ENCODE results near the gene ACTN3. TPM values are rescaled to one million over a fixed set of nuclear protein-coding genes. Genes with fewer than 3 reads are reported as not detected.
"Not testable (repeated sequence)": the region's sequence is repeated elsewhere in the genome, so short reads cannot be mapped to it uniquely, and the experiment has no call there.

The ACTN3 gene
- polyA plus RNA-seq, 4 donors = 0.01 to 0.19 TPM; not detected in 2

DNA sequence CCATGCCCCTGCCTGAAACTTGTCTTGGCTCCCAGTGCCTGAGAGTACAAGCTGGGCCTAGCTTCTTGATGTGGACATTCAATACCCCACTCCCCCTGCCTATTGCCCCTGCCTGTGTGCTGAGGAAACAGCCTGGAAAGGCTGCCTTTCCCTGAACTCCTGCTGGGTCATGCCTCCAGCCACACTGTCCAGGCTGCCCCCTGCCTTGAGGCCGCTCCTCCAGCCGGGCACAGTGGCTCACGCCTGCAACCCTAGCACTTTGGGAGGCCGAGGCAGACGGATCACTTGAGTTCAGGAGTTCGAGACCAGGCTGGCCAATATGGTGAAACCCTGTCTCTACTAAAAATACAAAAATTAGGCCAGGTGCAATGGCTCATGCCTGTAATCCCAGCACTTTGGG lies 56.4 kb downstream of the ACTN3 start:
- Histone ChIP-seq H3K36me3 (ENCODE audit: control insufficient read depth in 3 of 3, insufficient read depth in 2 of 3, low read depth in 1 of 3, low read length in 3 of 3) (peaks cover 2 to 62% (median 7%) of the 10 kb centered on the region in 3 donors), H3K27me3 (ENCODE audit: control insufficient read depth in 3 of 3, insufficient read depth in 3 of 3, low read length in 3 of 3) (no peaks in the 10 kb centered on the region), H3K4me3 (ENCODE audit: low read depth in 1 of 3, low read length in 3 of 3) (no peak overlapping the region), H3K4me1 (ENCODE audit: control insufficient read depth in 3 of 3, insufficient read depth in 2 of 3, low read depth in 1 of 3, low read length in 2 of 3) (peaks cover 0 to 3% (median 0%) of the 10 kb centered on the region in 3 donors), H3K9me3 (ENCODE audit: control insufficient read depth in 2 of 2, insufficient read depth in 1 of 2, low read depth in 1 of 2, low read length in 1 of 2) (no peaks in the 10 kb centered on the region), H3K27ac (ENCODE audit: low read depth in 1 of 3, low read length in 2 of 3) (no peak overlapping the region)
- DNase-seq (no peak), FAIRE-seq (no peak)
- 92 to 97% (median 95%) methylated on average over 6 of the region's 6 CpGs for WGBS, 3 donors

DNA sequence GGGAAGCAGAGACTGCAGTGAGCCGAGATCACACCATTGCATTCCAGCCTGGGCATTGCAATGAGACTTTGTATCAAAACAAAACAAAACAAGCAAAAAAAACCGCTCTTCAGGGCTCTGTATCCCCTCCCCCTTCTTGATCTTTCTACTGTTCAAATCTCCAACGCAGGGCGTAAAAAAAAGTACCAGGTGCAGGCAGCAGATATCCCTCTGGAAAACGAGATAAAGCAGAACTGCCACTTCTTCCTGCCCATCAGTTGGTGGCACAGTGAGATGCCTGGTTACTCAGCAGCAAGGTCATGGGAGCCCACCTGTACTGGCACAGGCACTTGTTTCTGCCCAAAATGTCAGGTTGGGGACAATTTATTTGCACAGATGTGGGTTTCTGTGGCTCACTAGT lies 57.5 kb downstream of the ACTN3 start:
- H3K36me3 ChIP-seq (ENCODE audit: control insufficient read depth in 3 of 3, insufficient read depth in 2 of 3, low read depth in 1 of 3, low read length in 3 of 3) = peaks cover 2 to 58% (median 7%) of the 10 kb centered on the region in 3 donors
- H3K27me3 ChIP-seq (ENCODE audit: control insufficient read depth in 3 of 3, insufficient read depth in 3 of 3, low read length in 3 of 3) = no peaks in the 10 kb centered on the region
- peaks cover 0 to 3% (median 0%) of the 10 kb centered on the region in 3 donors for H3K4me1 ChIP-seq (ENCODE audit: control insufficient read depth in 3 of 3, insufficient read depth in 2 of 3, low read depth in 1 of 3, low read length in 2 of 3)
- no peak overlapping the region for H3K27ac ChIP-seq (ENCODE audit: low read depth in 1 of 3, low read length in 2 of 3)
- WGBS, 3 donors = 17 to 64% (median 45%) methylated on average over 5 of the region's 5 CpGs
- H3K9me3 ChIP-seq (ENCODE audit: control insufficient read depth in 2 of 2, insufficient read depth in 1 of 2, low read depth in 1 of 2, low read length in 1 of 2) = no peaks in the 10 kb centered on the region
- FAIRE-seq (no peak), DNase-seq (no peak)
- H3K4me3 ChIP-seq (ENCODE audit: low read depth in 1 of 3, low read length in 3 of 3) = no peak overlapping the region

DNA sequence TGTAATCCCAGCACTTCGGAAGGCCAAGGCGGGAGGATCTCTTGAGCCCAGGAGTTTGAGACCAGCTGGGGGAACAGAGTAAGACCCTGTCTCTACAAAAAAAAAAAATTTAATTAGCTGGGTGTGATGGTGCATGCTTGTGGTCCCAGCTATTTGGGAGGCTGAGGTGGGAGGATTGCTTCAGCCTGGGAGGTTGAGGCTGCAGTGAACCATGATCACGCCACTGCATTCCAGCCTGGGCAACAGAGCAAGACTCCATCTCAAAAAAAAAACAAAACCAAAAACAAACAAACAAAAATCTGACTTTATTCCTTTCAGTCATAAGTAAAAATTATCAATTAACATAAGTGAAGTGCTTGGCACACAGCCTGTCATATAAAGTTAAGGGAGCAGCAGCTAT lies 59.9 kb downstream of the ACTN3 start:
- not testable (repeated sequence) for FAIRE-seq; DNase-seq; H3K27me3 ChIP-seq (ENCODE audit: control insufficient read depth in 3 of 3, insufficient read depth in 3 of 3, low read length in 3 of 3); H3K4me1 ChIP-seq (ENCODE audit: control insufficient read depth in 3 of 3, insufficient read depth in 2 of 3, low read depth in 1 of 3, low read length in 2 of 3); H3K4me3 ChIP-seq (ENCODE audit: low read depth in 1 of 3, low read length in 3 of 3); H3K9me3 ChIP-seq (ENCODE audit: control insufficient read depth in 2 of 2, insufficient read depth in 1 of 2, low read depth in 1 of 2, low read length in 1 of 2)
- WGBS, 3 donors = 77 to 94% (median 92%) methylated on average over 3 of the region's 3 CpGs
- peaks cover 0 to 39% (median 2%) of the 10 kb centered on the region in 3 donors for H3K36me3 ChIP-seq (ENCODE audit: control insufficient read depth in 3 of 3, insufficient read depth in 2 of 3, low read depth in 1 of 3, low read length in 3 of 3)
- H3K27ac ChIP-seq (ENCODE audit: low read depth in 1 of 3, low read length in 2 of 3) = peak overlapping the region in 2 of 3 donors; percentile 16 to 80

DNA sequence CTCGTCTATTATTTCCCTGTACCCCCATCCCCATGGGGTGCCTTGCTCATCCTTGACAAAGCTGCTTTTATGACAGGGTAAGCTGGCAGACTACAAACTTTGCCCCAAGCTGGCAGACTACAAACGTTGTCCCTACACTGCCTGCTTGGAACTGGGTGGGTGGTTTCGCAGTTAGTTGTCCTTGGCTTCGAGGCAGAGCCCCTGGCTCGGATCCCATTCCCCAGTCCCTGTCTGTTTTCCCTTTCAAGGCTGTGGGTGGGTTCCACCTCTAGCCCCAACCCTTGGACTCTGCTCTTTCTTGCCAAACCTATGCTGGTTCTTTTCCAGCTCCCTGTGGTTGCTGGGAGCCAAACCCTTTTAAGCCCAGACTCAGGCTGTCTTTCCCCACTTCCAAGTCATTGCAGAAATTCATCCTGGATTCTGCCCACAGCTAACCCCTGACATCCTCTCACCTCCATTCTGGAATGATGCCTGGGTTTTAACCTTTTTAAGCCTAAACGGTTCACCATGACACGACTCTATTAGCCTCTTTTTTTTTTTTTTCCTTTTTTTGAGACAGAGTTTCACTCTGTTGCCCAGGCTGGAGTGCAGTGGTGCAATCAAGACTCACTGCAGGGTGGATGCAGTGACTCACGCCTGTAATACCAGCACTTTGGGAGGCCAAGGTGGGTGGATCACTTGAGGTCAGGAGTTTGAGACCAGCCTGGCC lies 60.6 kb downstream of the ACTN3 start:
- WGBS, 3 donors = 10 to 38% (median 29%) methylated on average over 8 of the region's 8 CpGs
- H3K36me3 ChIP-seq (ENCODE audit: control insufficient read depth in 3 of 3, insufficient read depth in 2 of 3, low read depth in 1 of 3, low read length in 3 of 3) = peaks cover 0 to 35% (median 2%) of the 10 kb centered on the region in 3 donors
- no peaks in the 10 kb centered on the region for H3K27me3 ChIP-seq (ENCODE audit: control insufficient read depth in 3 of 3, insufficient read depth in 3 of 3, low read length in 3 of 3)
- FAIRE-seq (no peak), DNase-seq (peak; percentile 45 to 91)
- peaks cover 0 to 3% (median 0%) of the 10 kb centered on the region in 3 donors for H3K4me1 ChIP-seq (ENCODE audit: control insufficient read depth in 3 of 3, insufficient read depth in 2 of 3, low read depth in 1 of 3, low read length in 2 of 3)
- H3K27ac ChIP-seq (ENCODE audit: low read depth in 1 of 3, low read length in 2 of 3) = peak overlapping the region in 2 of 3 donors; percentile 16 to 80
- H3K4me3 ChIP-seq (ENCODE audit: low read depth in 1 of 3, low read length in 3 of 3) = no peak overlapping the region
- no peaks in the 10 kb centered on the region for H3K9me3 ChIP-seq (ENCODE audit: control insufficient read depth in 2 of 2, insufficient read depth in 1 of 2, low read depth in 1 of 2, low read length in 1 of 2)

DNA sequence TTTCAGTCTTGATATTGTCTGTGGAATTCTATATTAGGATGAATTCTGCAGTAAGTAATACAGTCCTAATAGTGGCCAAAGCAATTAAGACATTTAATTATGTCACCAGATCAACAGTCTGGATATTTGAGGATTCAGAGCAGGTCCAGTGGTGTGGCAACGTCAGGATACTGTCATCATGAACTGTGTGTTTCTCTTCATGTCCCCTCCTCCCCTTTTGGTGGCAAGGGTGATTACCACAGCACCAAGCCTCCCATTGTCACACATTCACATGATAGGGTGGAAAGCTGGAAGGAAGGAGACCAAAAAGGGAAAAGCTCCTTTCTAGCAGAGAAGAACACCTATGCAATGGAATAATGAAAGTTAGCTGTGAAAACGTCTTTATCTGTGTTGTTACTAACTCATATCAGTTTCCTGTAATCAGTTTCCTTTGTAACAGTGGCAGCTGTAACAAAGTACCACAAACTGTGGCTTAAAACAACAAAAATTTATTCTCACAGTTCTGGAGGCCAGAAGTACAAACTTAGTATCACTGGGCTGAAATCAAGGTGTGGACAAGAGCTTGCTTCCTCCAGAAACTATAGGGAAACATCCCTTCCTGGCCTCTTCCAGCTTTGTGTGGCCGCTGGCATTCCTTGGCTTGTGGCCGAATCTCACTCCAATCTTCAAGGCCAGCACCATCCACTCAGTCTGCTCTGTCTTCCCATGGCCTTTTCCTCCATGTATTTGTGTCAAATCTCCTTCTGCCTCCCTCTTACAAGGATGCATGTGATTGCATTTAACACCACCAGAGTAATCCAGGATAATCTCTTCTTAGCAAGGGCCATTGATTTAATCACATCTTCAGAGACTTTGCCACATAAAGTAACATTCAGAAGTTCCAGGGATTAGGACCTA lies 63.3 kb downstream of the ACTN3 start:
- H3K4me1 ChIP-seq (ENCODE audit: control insufficient read depth in 3 of 3, insufficient read depth in 2 of 3, low read depth in 1 of 3, low read length in 2 of 3) = peaks cover 0 to 3% (median 0%) of the 10 kb centered on the region in 3 donors
- peaks cover 0 to 18% (median 0%) of the 10 kb centered on the region in 3 donors for H3K36me3 ChIP-seq (ENCODE audit: control insufficient read depth in 3 of 3, insufficient read depth in 2 of 3, low read depth in 1 of 3, low read length in 3 of 3)
- WGBS, 3 donors = 45 to 60% (median 48%) methylated on average over 4 of the region's 4 CpGs
- H3K9me3 ChIP-seq (ENCODE audit: control insufficient read depth in 2 of 2, insufficient read depth in 1 of 2, low read depth in 1 of 2, low read length in 1 of 2) = no peaks in the 10 kb centered on the region
- H3K27ac ChIP-seq (ENCODE audit: low read depth in 1 of 3, low read length in 2 of 3) = peak overlapping the region in 1 of 3 donors; percentile 21
- H3K4me3 ChIP-seq (ENCODE audit: low read depth in 1 of 3, low read length in 3 of 3) = no peak overlapping the region
- peak in 1 of 2 donors; percentile 11 for DNase-seq
- FAIRE-seq = no peak
- no peaks in the 10 kb centered on the region for H3K27me3 ChIP-seq (ENCODE audit: control insufficient read depth in 3 of 3, insufficient read depth in 3 of 3, low read length in 3 of 3)

DNA sequence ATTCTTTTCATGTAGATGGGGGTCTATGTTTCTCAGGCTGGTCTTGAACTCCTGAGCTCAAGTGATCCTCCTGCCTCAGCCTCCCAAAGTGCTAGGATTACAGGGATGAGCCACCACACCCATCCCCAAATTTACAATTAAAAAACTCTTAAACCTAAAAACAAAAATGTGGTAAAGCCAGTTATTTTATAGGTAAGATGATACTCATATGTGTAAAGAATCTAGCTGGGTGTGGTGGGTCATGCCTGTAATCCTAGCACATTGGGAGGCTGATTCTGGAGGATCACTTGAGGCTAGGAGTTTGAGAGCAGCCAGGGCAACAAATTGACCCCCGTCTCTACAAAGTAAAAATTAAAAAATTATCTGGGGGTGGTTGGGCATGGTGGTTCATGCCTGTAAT lies 65.8 kb downstream of the ACTN3 start:
- no peak for FAIRE-seq
- no peak for DNase-seq
- Histone ChIP-seq H3K4me3 (ENCODE audit: low read depth in 1 of 3, low read length in 3 of 3) (no peak overlapping the region), H3K4me1 (ENCODE audit: control insufficient read depth in 3 of 3, insufficient read depth in 2 of 3, low read depth in 1 of 3, low read length in 2 of 3) (peaks cover 0 to under 1% (median 0%) of the 10 kb centered on the region in 3 donors), H3K9me3 (ENCODE audit: control insufficient read depth in 2 of 2, insufficient read depth in 1 of 2, low read depth in 1 of 2, low read length in 1 of 2) (no peaks in the 10 kb centered on the region), H3K27ac (ENCODE audit: low read depth in 1 of 3, low read length in 2 of 3) (no peak overlapping the region), H3K27me3 (ENCODE audit: control insufficient read depth in 3 of 3, insufficient read depth in 3 of 3, low read length in 3 of 3) (no peaks in the 10 kb centered on the region), H3K36me3 (ENCODE audit: control insufficient read depth in 3 of 3, insufficient read depth in 2 of 3, low read depth in 1 of 3, low read length in 3 of 3) (peaks cover 0 to 3% (median 0%) of the 10 kb centered on the region in 3 donors)
- WGBS, 3 donors = 92 to 96% (median 95%) methylated on average over 1 of the region's 1 CpG

Other genes with a start within 250 kb of the ACTN3 start
- 10 to 100 TPM in 2 of 4 donors, 1 to 10 TPM in 1, not detected in 1; 1.6 to 35.7 (median 19.1) TPM for gene CD248, start 229.9 kb upstream of the ACTN3 start, polyA plus RNA-seq
- gene RIN1, start 210.5 kb upstream of the ACTN3 start, polyA plus RNA-seq = 1 to 10 TPM; 5.8 to 9.6 (median 7.2) TPM
- gene BRMS1, start 201.8 kb upstream of the ACTN3 start, polyA plus RNA-seq = 10 to 100 TPM; 33.5 to 77.5 (median 72.7) TPM
- gene B4GAT1, start 199.3 kb upstream of the ACTN3 start, polyA plus RNA-seq = 10 to 100 TPM; 12.2 to 28.0 (median 20.8) TPM
- gene SLC29A2, start 175.1 kb upstream of the ACTN3 start, polyA plus RNA-seq = 10 to 100 TPM in 2 of 4 donors, 1 to 10 TPM in 1, under 1 TPM in 1; 0.89 to 16.2 (median 6.7) TPM
- under 1 TPM in 2 of 4 donors, not detected in 2; 0.10 to 0.15 TPM for gene NPAS4, start 125.9 kb upstream of the ACTN3 start, polyA plus RNA-seq
- 100 to 1,000 TPM in 1 of 4 donors, 10 to 100 TPM in 3; 57.0 to 118 (median 64.1) TPM for gene MRPL11, start 108.1 kb upstream of the ACTN3 start, polyA plus RNA-seq
- 1 to 10 TPM; 3.1 to 5.0 (median 4.6) TPM for gene PELI3, start 80.0 kb upstream of the ACTN3 start, polyA plus RNA-seq
- gene DPP3, start 66.5 kb upstream of the ACTN3 start, polyA plus RNA-seq = 10 to 100 TPM; 25.3 to 67.7 (median 37.4) TPM
- 10 to 100 TPM in 2 of 4 donors, 1 to 10 TPM in 2; 3.8 to 37.1 (median 7.9) TPM for gene BBS1, start 36.3 kb upstream of the ACTN3 start, polyA plus RNA-seq
- 10 to 100 TPM in 1 of 4 donors, 1 to 10 TPM in 3; 3.1 to 11.0 (median 5.5) TPM for gene ZDHHC24, start 855 bp upstream of the ACTN3 start, polyA plus RNA-seq
- gene CTSF, start 21.7 kb downstream of the ACTN3 start, polyA plus RNA-seq = 10 to 100 TPM in 2 of 4 donors, 1 to 10 TPM in 1, under 1 TPM in 1; 0.67 to 21.0 (median 7.8) TPM
- gene CCDC87, start 46.2 kb downstream of the ACTN3 start, polyA plus RNA-seq = under 1 TPM in 3 of 4 donors, not detected in 1; 0.09 to 0.22 (median 0.21) TPM
- gene CCS, start 46.3 kb downstream of the ACTN3 start, polyA plus RNA-seq = 10 to 100 TPM; 35.0 to 100.0 (median 66.6) TPM
- gene RBM14, start 69.7 kb downstream of the ACTN3 start, polyA plus RNA-seq = 10 to 100 TPM; 17.0 to 63.4 (median 32.6) TPM
- 100 to 1,000 TPM in 2 of 4 donors, 10 to 100 TPM in 2; 86.1 to 141 (median 94.4) TPM for gene RBM4, start 91.8 kb downstream of the ACTN3 start, polyA plus RNA-seq
- 10 to 100 TPM in 2 of 4 donors, 1 to 10 TPM in 2; 7.0 to 35.9 (median 11.3) TPM for gene RBM4B, start 131.0 kb downstream of the ACTN3 start, polyA plus RNA-seq
- 1 to 10 TPM in 3 of 4 donors, under 1 TPM in 1; 0.27 to 5.0 (median 2.8) TPM for gene SPTBN2, start 182.3 kb downstream of the ACTN3 start, polyA plus RNA-seq

Measured in small intestine (tissue), 7 donors.